ACC112 (cell line): ENCODE data around the gene CFAP58.

ENCODE experiments used
- H2AFZ ChIP-seq: fragments of 200-600 bp; sonication (generic); one replicate; pipeline ENCODE4 v1.6.0; 2017; ENCODE audit warnings: antibody characterized with exemption, low read length; ENCODE audit not compliant: unreplicated experiment
- H3K27ac ChIP-seq: fragments of 200-600 bp; sonication (generic); 2 replicates; pipeline ENCODE4 v1.5.1; 2014; ENCODE audit warnings: low read depth, mild to moderate bottlenecking, antibody characterized with exemption, low read length, moderate library complexity
- H3K27me3 ChIP-seq: fragments of 200-600 bp; sonication (generic); 2 replicates; pipeline ENCODE4 v1.6.1; 2014; ENCODE audit warnings: mild to moderate bottlenecking, antibody characterized with exemption, low read length, moderate library complexity, mixed read lengths; ENCODE audit not compliant: insufficient read depth
- H3K36me3 ChIP-seq: fragments of 200-600 bp; sonication (generic); 2 replicates; pipeline ENCODE4 v1.6.1; 2016; ENCODE audit warnings: mild to moderate bottlenecking, antibody characterized with exemption, low read length, moderate library complexity, mixed read lengths; ENCODE audit not compliant: insufficient read depth
- H3K4me1 ChIP-seq: fragments of 200-600 bp; sonication (generic); one replicate; pipeline ENCODE4 v1.6.1; 2016; ENCODE audit warnings: low read length, mixed read lengths; ENCODE audit not compliant: insufficient read depth, unreplicated experiment, control insufficient read depth
- H3K4me3 ChIP-seq: fragments of 200-600 bp; sonication (generic); 2 replicates; pipeline ENCODE4 v1.5.1; 2014; ENCODE audit warnings: mild to moderate bottlenecking, low read depth, low read length
- H3K79me2 ChIP-seq: fragments of 200-600 bp; sonication (generic); one replicate; pipeline ENCODE4 v1.6.0; 2016; ENCODE audit warnings: low read length; ENCODE audit not compliant: control insufficient read depth, unreplicated experiment, insufficient read depth

The CFAP58 gene

DNA sequence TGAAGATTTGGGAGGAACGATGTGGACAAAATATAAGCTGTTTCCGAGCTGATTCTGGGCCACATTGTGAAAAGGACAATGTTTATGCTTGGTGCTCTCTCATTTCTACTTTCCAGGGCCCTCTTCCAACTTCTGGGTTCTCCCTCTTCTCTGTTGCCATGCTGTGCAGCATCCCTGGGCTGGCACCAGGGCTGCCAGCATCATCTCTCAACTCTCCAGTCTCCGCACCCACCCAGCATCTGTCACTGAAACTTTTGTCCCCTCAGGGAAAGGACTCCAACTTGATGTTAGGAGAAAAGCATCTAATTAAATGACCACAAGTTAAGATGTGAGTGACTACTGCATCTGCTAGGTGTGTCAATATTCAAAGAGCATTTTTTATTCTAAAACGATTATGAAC is 26.7 kb downstream of the CFAP58 start:
- no peaks in the 10 kb centered on the region for H3K4me1 ChIP-seq
- no peaks in the 10 kb centered on the region for H3K36me3 ChIP-seq
- no peak overlapping the region for H2AFZ ChIP-seq
- no peak overlapping the region for H3K4me3 ChIP-seq
- no peak overlapping the region for H3K27ac ChIP-seq
- H3K79me2 ChIP-seq: no peaks in the 10 kb centered on the region
- no peaks in the 10 kb centered on the region for H3K27me3 ChIP-seq

DNA sequence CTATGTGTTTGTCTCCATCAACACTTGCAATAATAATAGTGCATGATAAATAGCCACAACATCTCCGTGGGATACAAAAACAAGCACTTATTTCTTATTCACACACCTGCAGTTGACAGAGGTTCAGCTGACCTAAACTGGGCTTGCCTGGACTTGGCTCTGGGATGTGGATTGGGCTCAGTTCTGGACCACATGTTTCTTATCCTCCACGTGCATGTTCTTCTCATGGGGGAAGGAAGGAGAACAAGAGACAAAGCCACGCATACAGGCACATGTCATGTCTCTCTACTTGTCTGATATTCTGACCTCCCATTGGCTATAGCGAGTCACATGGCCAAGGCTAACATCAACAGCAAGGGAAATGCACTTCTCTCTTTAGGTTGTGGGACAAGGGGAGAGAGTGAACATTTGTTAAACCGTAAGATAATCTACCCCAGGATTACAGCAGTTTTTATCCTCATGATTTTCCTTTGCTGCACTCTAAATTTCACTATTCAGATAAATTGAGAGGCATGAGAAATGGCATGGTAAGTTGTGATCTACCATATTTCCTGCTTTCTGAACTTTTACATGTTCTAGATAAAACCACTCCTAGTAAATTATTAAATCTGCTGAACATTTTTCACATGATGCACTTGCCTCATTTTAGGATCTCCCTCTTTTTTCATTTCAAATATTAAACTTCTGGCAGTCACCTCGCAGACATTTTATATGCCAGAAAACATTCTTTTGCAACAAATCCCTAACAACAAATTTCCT is 33.7 kb downstream of the CFAP58 start:
- Histone ChIP-seq H2AFZ (no peak overlapping the region), H3K4me3 (no peak overlapping the region), H3K27ac (no peak overlapping the region), H3K79me2 (no peaks in the 10 kb centered on the region), H3K27me3 (peaks cover 18% of the 10 kb centered on the region), H3K36me3 (no peaks in the 10 kb centered on the region), H3K4me1 (no peaks in the 10 kb centered on the region)

DNA sequence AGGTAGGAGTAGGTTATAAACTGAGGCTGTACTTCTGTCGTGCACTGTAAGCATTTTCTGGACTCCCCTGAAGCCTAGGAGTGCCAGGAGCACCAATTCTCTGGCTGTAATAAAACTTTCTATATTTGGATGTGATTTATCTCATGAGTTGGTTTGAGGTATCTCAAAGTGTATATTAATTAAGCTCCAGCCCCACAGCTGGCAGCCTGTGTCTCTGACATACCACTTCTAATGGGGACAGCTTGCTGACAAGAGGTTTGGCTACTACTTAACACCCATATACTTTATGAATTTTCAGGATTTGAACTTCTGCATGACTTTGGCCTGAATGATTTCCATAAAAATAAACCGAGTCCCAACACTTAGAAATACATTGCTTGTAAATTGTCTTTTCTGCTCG is 35.2 kb downstream of the CFAP58 start:
- Histone ChIP-seq H3K27ac (no peak overlapping the region), H3K4me1 (no peaks in the 10 kb centered on the region), H3K27me3 (peaks cover 29% of the 10 kb centered on the region), H3K4me3 (no peak overlapping the region), H3K79me2 (no peaks in the 10 kb centered on the region), H2AFZ (no peak overlapping the region), H3K36me3 (no peaks in the 10 kb centered on the region)

DNA sequence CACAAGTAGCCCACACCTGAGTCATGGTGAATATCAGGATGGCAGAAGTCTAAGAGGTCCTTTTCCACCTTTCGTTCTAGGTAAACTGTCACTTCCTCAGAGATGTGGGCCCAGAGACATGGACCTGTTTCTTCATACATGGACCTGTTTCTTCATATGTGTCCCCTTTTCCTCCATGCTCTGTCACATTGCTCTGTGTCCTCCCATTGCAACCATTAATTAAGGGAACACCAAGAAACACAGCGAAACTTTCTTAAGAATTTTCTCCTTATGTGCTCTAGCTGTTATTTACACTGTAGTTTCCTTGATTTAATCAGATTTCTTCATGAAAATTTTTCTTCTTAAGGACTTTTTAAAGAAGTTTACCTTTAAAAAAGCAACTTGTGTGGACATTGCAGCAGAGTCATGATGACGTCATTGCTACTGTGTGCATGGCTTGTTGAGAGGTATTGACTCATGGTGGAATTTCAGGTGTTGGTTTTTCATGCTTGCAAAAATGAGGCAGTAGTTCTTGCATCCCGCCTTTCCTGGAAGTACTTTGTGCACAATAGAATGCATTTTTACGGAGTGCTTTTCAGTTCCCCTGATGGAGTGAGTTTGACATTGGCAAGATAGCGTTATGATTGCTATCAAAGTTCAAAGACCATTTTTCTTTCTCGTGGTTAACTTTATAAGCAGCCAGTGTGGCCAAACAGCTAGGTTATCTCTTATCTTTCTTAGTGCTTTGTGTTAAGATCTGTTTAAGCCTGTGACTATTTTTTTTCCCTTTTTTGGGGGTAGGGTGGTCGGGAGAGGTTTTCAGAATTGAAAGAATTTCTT is 37.7 kb downstream of the CFAP58 start:
- Histone ChIP-seq H3K79me2 (no peaks in the 10 kb centered on the region), H3K4me3 (no peak overlapping the region), H3K36me3 (no peaks in the 10 kb centered on the region), H3K4me1 (no peaks in the 10 kb centered on the region), H3K27me3 (peaks cover 38% of the 10 kb centered on the region), H3K27ac (no peak overlapping the region), H2AFZ (no peak overlapping the region)

DNA sequence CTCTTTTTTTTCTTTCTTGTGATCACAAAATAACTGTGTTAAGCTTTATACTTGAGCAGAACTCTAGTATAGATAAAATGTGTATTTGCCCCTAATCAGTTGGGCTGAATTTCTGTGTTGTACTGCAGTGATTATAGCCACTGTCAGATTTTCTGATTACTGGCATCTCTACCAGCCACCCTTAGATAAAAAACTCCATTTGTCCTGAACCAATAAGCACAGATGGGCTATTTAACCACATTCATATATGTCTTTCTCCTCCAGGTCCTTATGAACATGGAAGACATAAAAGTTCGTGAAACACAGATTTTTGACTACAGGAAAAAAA is 38.3 kb downstream of the CFAP58 start:
- Histone ChIP-seq H3K27ac (no peak overlapping the region), H3K79me2 (no peaks in the 10 kb centered on the region), H3K4me1 (no peaks in the 10 kb centered on the region), H2AFZ (no peak overlapping the region), H3K36me3 (no peaks in the 10 kb centered on the region), H3K27me3 (peaks cover 38% of the 10 kb centered on the region), H3K4me3 (no peak overlapping the region)

DNA sequence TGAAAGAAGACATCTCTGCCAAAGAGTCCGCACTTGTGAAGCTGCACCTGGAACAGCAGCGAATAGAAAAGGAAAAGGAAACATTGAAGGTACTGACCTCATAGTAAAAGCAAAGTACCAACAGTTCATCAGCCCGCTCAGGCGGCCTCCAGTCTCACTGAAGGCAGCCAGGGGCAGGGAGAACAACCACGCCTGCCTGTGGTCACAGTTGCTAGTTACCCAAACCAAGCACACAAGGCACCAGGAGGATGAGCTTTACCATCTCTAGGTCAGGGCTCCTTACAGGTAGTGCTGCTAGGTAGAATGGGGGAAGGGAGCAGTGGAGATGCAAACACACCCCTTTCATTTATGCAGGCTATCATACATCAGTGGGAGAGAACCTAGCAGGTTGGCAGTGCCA is 39.8 kb downstream of the CFAP58 start:
- Histone ChIP-seq H3K27ac (no peak overlapping the region), H2AFZ (no peak overlapping the region), H3K27me3 (peaks cover 44% of the 10 kb centered on the region), H3K79me2 (no peaks in the 10 kb centered on the region), H3K36me3 (no peaks in the 10 kb centered on the region), H3K4me3 (no peak overlapping the region), H3K4me1 (no peaks in the 10 kb centered on the region)

DNA sequence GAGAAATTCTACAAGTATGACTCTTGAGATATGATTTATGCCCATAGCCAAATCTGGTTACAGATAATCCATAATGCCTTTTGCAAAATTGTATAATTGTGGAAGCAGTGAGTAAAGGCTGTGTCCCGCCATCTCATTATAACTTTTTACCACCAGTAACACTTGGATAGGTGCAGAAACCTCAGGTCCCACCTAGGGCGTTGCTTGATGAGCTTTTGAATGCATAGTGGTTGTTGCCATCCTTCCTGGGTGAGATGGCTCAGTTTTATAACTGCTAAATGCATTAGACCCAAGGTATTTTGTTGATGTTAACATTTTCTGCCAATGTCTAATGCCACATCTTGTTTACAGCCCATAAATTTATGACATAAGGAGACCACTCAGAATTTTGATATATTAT is 42.9 kb downstream of the CFAP58 start:
- H3K36me3 ChIP-seq: no peaks in the 10 kb centered on the region
- peaks cover 36% of the 10 kb centered on the region for H3K27me3 ChIP-seq
- H3K27ac ChIP-seq: no peak overlapping the region
- no peaks in the 10 kb centered on the region for H3K4me1 ChIP-seq
- no peak overlapping the region for H3K4me3 ChIP-seq
- H3K79me2 ChIP-seq: no peaks in the 10 kb centered on the region
- H2AFZ ChIP-seq: no peak overlapping the region

DNA sequence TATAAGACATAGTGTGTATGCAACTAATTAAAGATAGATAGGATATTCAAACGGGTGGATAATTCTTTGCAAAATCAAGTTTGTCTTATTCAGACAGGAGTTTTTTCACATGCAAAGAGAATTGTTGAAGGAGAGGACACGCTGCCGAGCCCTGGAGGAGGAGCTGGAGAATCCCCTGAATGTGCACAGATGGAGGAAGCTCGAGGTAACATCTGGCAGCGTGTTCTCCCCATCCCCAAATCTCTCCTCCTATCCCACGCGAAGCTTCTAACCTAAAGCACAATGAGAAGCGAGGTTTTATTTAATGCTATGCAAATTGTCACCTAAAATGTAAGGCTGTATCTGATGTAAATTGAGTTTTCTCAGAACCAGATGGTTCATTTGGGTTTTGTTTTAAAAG is 50.0 kb downstream of the CFAP58 start:
- Histone ChIP-seq H3K27me3 (no peaks in the 10 kb centered on the region), H3K4me3 (no peak overlapping the region), H3K79me2 (no peaks in the 10 kb centered on the region), H2AFZ (no peak overlapping the region), H3K27ac (no peak overlapping the region), H3K36me3 (no peaks in the 10 kb centered on the region), H3K4me1 (no peaks in the 10 kb centered on the region)

DNA sequence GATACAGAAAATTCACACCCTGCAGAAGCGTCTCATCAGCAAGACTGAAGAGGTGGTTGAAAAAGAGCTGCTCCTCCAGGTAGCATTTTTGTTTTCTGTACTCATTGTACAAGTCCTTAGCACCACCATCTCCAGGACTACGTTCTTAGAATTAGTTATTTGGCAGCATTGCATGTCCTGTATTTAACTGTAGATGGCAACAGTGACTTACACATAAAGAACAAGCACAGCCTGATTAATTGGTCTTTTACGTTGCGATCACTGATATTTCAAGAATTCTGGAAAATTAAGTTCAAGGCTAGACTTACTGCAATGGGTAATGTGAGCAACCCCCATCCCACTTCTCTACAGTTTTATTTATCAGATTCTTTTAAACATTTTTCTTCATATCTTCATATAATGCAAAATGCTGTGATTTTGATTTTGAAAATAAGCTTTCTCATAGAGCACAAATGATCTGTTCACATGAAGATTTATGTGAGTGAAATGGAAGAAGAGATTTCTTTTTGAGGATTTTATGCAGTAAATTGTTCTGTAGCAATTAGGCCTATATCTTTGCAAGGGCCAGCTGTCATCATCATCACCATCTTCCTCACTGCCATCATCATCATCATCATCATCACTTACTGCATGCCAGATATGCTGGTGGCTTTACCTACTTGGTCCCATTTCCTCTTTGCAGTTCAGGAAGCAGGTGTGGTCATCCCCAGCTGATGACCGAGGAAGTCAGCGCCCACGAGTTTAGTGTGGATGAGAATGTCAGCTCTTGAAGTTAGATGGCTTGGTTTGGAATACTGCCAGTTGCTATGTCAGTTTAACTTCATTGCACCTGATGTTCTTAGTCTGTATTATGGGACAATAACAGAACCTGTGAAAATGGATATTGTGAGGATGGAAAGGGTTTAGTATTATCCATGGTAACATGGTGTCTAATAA is 53.4 kb downstream of the CFAP58 start:
- H3K36me3 ChIP-seq: no peaks in the 10 kb centered on the region
- H3K4me3 ChIP-seq: no peak overlapping the region
- no peaks in the 10 kb centered on the region for H3K79me2 ChIP-seq
- H3K4me1 ChIP-seq: no peaks in the 10 kb centered on the region
- H2AFZ ChIP-seq: no peak overlapping the region
- H3K27me3 ChIP-seq: no peaks in the 10 kb centered on the region
- H3K27ac ChIP-seq: no peak overlapping the region

DNA sequence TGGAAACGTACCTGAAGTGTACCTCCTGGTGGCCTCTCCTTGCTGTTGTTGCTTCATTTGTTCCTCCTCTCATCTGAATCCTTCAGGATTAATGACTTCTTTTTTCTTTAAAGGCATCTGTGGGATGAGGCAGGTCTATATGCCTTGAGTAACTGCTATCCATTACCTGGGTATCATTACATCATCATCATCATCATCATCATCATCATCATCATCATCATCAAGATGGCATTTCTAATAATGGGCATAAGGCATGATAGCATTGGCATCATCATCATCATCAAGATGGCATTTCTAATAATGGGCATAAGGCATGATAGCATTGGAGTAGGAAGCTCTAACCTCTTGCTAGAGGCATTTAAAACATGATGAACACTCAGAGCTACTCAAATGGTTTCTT is 59.9 kb downstream of the CFAP58 start:
- Histone ChIP-seq H3K4me3 (no peak overlapping the region), H3K27me3 (no peaks in the 10 kb centered on the region), H3K27ac (no peak overlapping the region), H2AFZ (no peak overlapping the region), H3K79me2 (no peaks in the 10 kb centered on the region), H3K36me3 (no peaks in the 10 kb centered on the region), H3K4me1 (peaks cover under 1% of the 10 kb centered on the region)
